HCT116 (cell line): Measurements from ENCODE around the gene ZNF324B. TPM values are rescaled to one million over a fixed set of nuclear protein-coding genes. Genes with fewer than 3 reads are reported as not detected.

Source experiments
- ATAC-seq: fragments of 200-7000 bp; cut with Tn5 transposase; 2 replicates; pipeline ENCODE4 v1.9.1; 2020; ENCODE audit warnings: mild to moderate bottlenecking, moderate library complexity
- BruUV-seq: library from RNA; stranded (reverse); fragments of 400-500 nt; replicated peaks from 2 replicates; lab custom pipeline; 2021; lab: Mats Ljungman, UMichigan
- CTCF ChIA-PET: fragments of 300-600 bp; sonication (Branson Sonifier 250); formaldehyde crosslinking; loops from one replicate; lab custom pipeline; 2021; ENCODE audit warnings: antibody characterized with exemption; lab: Charles Lee
- POLR2A ChIA-PET: fragments of 300-600, 350-600 bp; sonication (Branson Sonifier 250); formaldehyde crosslinking; loops from one replicate; lab custom pipeline; 2021; ENCODE audit warnings: antibody characterized with exemption; lab: Charles Lee
- RAD21 ChIA-PET, 2 experiments: fragments of 300-600 bp; sonication (Branson Sonifier 250); formaldehyde crosslinking; loops; one replicate each; lab custom pipeline; 2023; ENCODE audit warnings: low total read pairs in 2 of 2; ENCODE audit not compliant: uncharacterized antibody in 2 of 2, unreplicated experiment in 2 of 2, low non-redundant PET in 1 of 2; lab: Charles Lee
- DNase-seq: peaks from one replicate; pipeline ENCODE4 v3.0.0-alpha.2; 2010; ENCODE audit warnings: low read depth, low spot score
- H2AFZ ChIP-seq: fragments of 200-600 bp; shearing (Covaris generic), sonication (generic); 2 replicates; pipeline ENCODE4 v1.6.1; 2017; ENCODE audit warnings: low read depth, mixed run types, mixed read lengths, antibody characterized with exemption, low read length; ENCODE audit not compliant: poor library complexity, severe bottlenecking
- H3K27ac ChIP-seq: 2 replicates; pipeline ENCODE4 v1.5.1; 2012; ENCODE audit warnings: low read depth, low read length
- H3K27me3 ChIP-seq: fragments of 200-600 bp; sonication (generic); 2 replicates; pipeline ENCODE4 v1.6.1; 2016; ENCODE audit warnings: mixed run types, low read length, mixed read lengths; ENCODE audit not compliant: insufficient read depth
- H3K36me3 ChIP-seq, 2 experiments: fragments of 200-500 bp in 1 of 2; fragments of 200-600 bp in 1 of 2; sonication (Bioruptor generic) in 1 of 2; sonication (generic) in 1 of 2; 2 replicates each; pipeline versions ENCODE4 v1.5.1 to v1.6.1; 2014 to 2016; ENCODE audit warnings: low read length in 2 of 2, inconsistent platforms in 1 of 2, mixed read lengths in 1 of 2, mixed run types in 1 of 2; ENCODE audit not compliant: insufficient read depth in 2 of 2, control insufficient read depth in 1 of 2
- H3K4me1 ChIP-seq, 2 experiments: fragments of 200-600 bp in 1 of 2; sonication (generic) in 1 of 2; 2 replicates each; pipeline versions ENCODE4 v1.5.1 to v1.6.1; 2012 to 2017; ENCODE audit warnings: low read length in 2 of 2, inconsistent platforms in 1 of 2, mild to moderate bottlenecking in 1 of 2, mixed read lengths in 1 of 2, mixed run types in 1 of 2, moderate library complexity in 1 of 2; ENCODE audit not compliant: insufficient read depth in 2 of 2, control insufficient read depth in 1 of 2
- H3K4me2 ChIP-seq: fragments of 200-600 bp; sonication (generic); 2 replicates; pipeline ENCODE4 v1.6.1; 2017; ENCODE audit warnings: mixed run types, low read length, mixed read lengths
- H3K4me3 ChIP-seq, 2 experiments: fragments of 200-600 bp in 1 of 2; sonication (generic) in 1 of 2; replicated peaks in 1 of 2; 2 replicates each; pipeline ENCODE4 v1.5.1; 2011 to 2016; ENCODE audit warnings: low read length in 2 of 2, control low read depth in 1 of 2, low read depth in 1 of 2, mild to moderate bottlenecking in 1 of 2, mixed read lengths in 1 of 2, mixed run types in 1 of 2
- H3K79me2 ChIP-seq: fragments of 200-600 bp; sonication (generic); 2 replicates; pipeline ENCODE4 v1.6.1; 2017; ENCODE audit warnings: mild to moderate bottlenecking, mixed run types, low read length, moderate library complexity, mixed read lengths; ENCODE audit not compliant: insufficient read depth
- H3K9ac ChIP-seq: fragments of 200-600 bp; sonication (generic); 2 replicates; pipeline ENCODE4 v1.6.1; 2016; ENCODE audit warnings: low read length, mixed read lengths
- H3K9me2 ChIP-seq: fragments of 200-600 bp; sonication (generic), shearing (Covaris generic); 2 replicates; pipeline ENCODE4 v1.6.1; 2017; ENCODE audit warnings: mixed run types, mild to moderate bottlenecking, moderate library complexity; ENCODE audit not compliant: insufficient read depth
- H3K9me3 ChIP-seq, 2 experiments: fragments of 200-500 bp in 1 of 2; fragments of 200-600 bp in 1 of 2; sonication (Bioruptor generic) in 1 of 2; sonication (generic) in 1 of 2; 2 replicates each; pipeline ENCODE4 v1.6.1; 2014 to 2017; ENCODE audit warnings: low read length in 2 of 2, mixed read lengths in 2 of 2, inconsistent platforms in 1 of 2, low read depth in 1 of 2, mild to moderate bottlenecking in 1 of 2, mixed run types in 1 of 2, moderate library complexity in 1 of 2; ENCODE audit not compliant: control insufficient read depth in 1 of 2, insufficient read depth in 1 of 2
- H4K20me1 ChIP-seq: fragments of 200-600 bp; sonication (generic), shearing (Covaris generic); 2 replicates; pipeline ENCODE4 v1.6.1; 2017; ENCODE audit warnings: mixed run types, mild to moderate bottlenecking, moderate library complexity; ENCODE audit not compliant: insufficient read depth
- CBX3 ChIP-seq: IDR thresholded peaks from 2 replicates; pipeline ENCODE4 v1.6.1; 2012; ENCODE audit warnings: low read depth
- EZH2 ChIP-seq: fragments of 200-600 bp; sonication (generic); IDR thresholded peaks from 2 replicates; pipeline ENCODE4 v1.6.1; 2017; ENCODE audit warnings: antibody characterized with exemption, mixed run types
- EZH2phosphoT487 ChIP-seq: fragments of 200-600 bp; IDR thresholded peaks from 2 replicates; pipeline ENCODE4 v1.6.1; 2018; ENCODE audit warnings: antibody characterized with exemption, borderline replicate concordance
- POLR2A ChIP-seq: IDR thresholded peaks from 2 replicates; pipeline ENCODE4 v1.7.0; 2011; ENCODE audit warnings: borderline replicate concordance; ENCODE audit not compliant: insufficient read depth, insufficient read length; ENCODE audit errors: extremely low read depth
- POLR2AphosphoS5 ChIP-seq: IDR thresholded peaks from 2 replicates; pipeline ENCODE4 v1.6.1; 2011; ENCODE audit warnings: mild to moderate bottlenecking, low read depth, low read length, moderate library complexity
- RAD21 ChIP-seq: IDR thresholded peaks from 2 replicates; pipeline ENCODE4 v1.6.1; 2012; ENCODE audit warnings: low read depth, mild to moderate bottlenecking
- SIN3A ChIP-seq: IDR thresholded peaks from 2 replicates; pipeline ENCODE4 v1.6.1; 2012; ENCODE audit warnings: low read depth
- SP1 ChIP-seq: IDR thresholded peaks from 2 replicates; pipeline ENCODE4 v1.6.1; 2012; ENCODE audit warnings: low read depth
- SRF ChIP-seq: IDR thresholded peaks from 2 replicates; pipeline ENCODE4 v1.6.1; 2012; ENCODE audit warnings: low read depth
- ZFX ChIP-seq: fragments of 450-650 bp; IDR thresholded peaks from 2 replicates; pipeline ENCODE4 v1.6.1; 2017
- ZNF274 ChIP-seq: fragments of 200-500 bp; sonication (Bioruptor generic); IDR thresholded peaks from 2 replicates; pipeline ENCODE4 v1.6.1; 2014; ENCODE audit warnings: mild to moderate bottlenecking, low read depth, low read length, inconsistent platforms
- intact Hi-C: fragments of 100-400 bp; cut with micrococcal nuclease; formaldehyde crosslinking; loops from 2 replicates; pipeline ENCODE4 v1.10.0; 2022
- total RNA-seq: library from RNA; stranded (reverse); gene quantifications from one replicate; pipeline ENCODE4 v1.2.1, GENCODE V29; 2021; ENCODE audit not compliant: unreplicated experiment
- TF ChIP-seq, protein P1 (sequence below): IDR thresholded peaks from 2 replicates; pipeline ENCODE4 v1.6.1; 2012
- TF ChIP-seq, protein P2 (sequence below): IDR thresholded peaks from 2 replicates; pipeline ENCODE4 v1.6.1; 2011; ENCODE audit warnings: mild to moderate bottlenecking, low read length, moderate library complexity; ENCODE audit not compliant: insufficient replicate concordance; ENCODE audit errors: extremely low read depth
- TF ChIP-seq, protein P3 (sequence below): IDR thresholded peaks from 2 replicates; pipeline ENCODE4 v1.6.1; 2012; ENCODE audit warnings: low read depth
- TF ChIP-seq, protein P4 (sequence below), 3 experiments: fragments of 200-600 bp in 1 of 3; sonication (generic) in 1 of 3; IDR thresholded peaks in 2 of 3; conservative IDR thresholded peaks in 1 of 3; 2 replicates each; pipeline ENCODE4 v1.5.1; 2012 to 2017; ENCODE audit warnings: low read depth in 2 of 3, low read length in 2 of 3, antibody characterized with exemption in 1 of 3, borderline replicate concordance in 1 of 3, control low read depth in 1 of 3, mild to moderate bottlenecking in 1 of 3, mixed read lengths in 1 of 3, mixed run types in 1 of 3, moderate library complexity in 1 of 3; ENCODE audit not compliant: insufficient read depth in 1 of 3

The ZNF324B gene
- total RNA-seq, 1 experiment from 2014 or later, result 9.4 TPM

DNA sequence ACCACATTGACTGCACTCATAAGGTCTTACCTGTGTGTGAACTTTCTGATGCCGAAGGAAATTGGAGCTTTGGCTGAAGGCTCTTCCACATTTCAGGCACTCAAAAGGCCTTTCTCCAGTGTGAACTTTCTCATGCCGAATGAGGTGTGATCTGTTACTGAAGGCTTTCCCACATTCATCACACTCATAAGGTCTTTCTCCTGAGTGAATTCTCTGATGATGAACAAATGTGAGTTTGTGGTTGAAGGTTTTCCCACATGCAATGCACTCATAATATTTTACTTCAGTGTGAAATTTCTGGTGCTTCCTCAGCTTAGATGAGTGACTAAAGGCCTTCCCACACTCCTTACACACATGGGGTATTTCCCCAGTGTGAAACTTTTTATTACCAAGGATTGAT lies 17.2 kb upstream of the ZNF324B start:
- ChIA-PET CTCF (no interaction called here), POLR2A (no interaction called here), RAD21 (no interaction called here)
- ATAC-seq, result no peak
- Histone ChIP-seq H2AFZ (no peak overlapping the region), H3K4me1 (no peaks in the 10 kb centered on the region), H4K20me1 (no peaks in the 10 kb centered on the region), H3K36me3 (peaks cover 0 to 5% of the 10 kb centered on the region in 2 experiments; a peak in 1 of 4 replicates), H3K27me3 (no peaks in the 10 kb centered on the region), H3K79me2 (no peaks in the 10 kb centered on the region), H3K4me2 (no peak overlapping the region), H3K9ac (no peak overlapping the region), H3K27ac (no peak overlapping the region), H3K4me3 (no peak overlapping the region), H3K9me3 (peaks cover 15 to 36% of the 10 kb centered on the region in 2 experiments; a peak in 2 of 4 replicates), H3K9me2 (no peaks in the 10 kb centered on the region)
- no peak for DNase-seq
- no TSS peak for BruUV-seq
- TF ChIP-seq ZNF274 (no peak), ZFX (no peak), SP1 (no peak), POLR2A (no peak), EZH2 (no peak), POLR2AphosphoS5 (no peak), EZH2phosphoT487 (no peak), SRF (no peak), SIN3A (no peak), RAD21 (no peak), CBX3 (no peak)
- TF ChIP-seq, protein P1, sequence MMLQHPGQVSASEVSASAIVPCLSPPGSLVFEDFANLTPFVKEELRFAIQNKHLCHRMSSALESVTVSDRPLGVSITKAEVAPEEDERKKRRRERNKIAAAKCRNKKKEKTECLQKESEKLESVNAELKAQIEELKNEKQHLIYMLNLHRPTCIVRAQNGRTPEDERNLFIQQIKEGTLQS, result no peak
- TF ChIP-seq, protein P2, sequence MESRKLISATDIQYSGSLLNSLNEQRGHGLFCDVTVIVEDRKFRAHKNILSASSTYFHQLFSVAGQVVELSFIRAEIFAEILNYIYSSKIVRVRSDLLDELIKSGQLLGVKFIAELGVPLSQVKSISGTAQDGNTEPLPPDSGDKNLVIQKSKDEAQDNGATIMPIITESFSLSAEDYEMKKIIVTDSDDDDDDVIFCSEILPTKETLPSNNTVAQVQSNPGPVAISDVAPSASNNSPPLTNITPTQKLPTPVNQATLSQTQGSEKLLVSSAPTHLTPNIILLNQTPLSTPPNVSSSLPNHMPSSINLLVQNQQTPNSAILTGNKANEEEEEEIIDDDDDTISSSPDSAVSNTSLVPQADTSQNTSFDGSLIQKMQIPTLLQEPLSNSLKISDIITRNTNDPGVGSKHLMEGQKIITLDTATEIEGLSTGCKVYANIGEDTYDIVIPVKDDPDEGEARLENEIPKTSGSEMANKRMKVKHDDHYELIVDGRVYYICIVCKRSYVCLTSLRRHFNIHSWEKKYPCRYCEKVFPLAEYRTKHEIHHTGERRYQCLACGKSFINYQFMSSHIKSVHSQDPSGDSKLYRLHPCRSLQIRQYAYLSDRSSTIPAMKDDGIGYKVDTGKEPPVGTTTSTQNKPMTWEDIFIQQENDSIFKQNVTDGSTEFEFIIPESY, result no peak
- TF ChIP-seq, protein P3, sequence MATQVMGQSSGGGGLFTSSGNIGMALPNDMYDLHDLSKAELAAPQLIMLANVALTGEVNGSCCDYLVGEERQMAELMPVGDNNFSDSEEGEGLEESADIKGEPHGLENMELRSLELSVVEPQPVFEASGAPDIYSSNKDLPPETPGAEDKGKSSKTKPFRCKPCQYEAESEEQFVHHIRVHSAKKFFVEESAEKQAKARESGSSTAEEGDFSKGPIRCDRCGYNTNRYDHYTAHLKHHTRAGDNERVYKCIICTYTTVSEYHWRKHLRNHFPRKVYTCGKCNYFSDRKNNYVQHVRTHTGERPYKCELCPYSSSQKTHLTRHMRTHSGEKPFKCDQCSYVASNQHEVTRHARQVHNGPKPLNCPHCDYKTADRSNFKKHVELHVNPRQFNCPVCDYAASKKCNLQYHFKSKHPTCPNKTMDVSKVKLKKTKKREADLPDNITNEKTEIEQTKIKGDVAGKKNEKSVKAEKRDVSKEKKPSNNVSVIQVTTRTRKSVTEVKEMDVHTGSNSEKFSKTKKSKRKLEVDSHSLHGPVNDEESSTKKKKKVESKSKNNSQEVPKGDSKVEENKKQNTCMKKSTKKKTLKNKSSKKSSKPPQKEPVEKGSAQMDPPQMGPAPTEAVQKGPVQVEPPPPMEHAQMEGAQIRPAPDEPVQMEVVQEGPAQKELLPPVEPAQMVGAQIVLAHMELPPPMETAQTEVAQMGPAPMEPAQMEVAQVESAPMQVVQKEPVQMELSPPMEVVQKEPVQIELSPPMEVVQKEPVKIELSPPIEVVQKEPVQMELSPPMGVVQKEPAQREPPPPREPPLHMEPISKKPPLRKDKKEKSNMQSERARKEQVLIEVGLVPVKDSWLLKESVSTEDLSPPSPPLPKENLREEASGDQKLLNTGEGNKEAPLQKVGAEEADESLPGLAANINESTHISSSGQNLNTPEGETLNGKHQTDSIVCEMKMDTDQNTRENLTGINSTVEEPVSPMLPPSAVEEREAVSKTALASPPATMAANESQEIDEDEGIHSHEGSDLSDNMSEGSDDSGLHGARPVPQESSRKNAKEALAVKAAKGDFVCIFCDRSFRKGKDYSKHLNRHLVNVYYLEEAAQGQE, result no peak
- TF ChIP-seq, protein P4, sequence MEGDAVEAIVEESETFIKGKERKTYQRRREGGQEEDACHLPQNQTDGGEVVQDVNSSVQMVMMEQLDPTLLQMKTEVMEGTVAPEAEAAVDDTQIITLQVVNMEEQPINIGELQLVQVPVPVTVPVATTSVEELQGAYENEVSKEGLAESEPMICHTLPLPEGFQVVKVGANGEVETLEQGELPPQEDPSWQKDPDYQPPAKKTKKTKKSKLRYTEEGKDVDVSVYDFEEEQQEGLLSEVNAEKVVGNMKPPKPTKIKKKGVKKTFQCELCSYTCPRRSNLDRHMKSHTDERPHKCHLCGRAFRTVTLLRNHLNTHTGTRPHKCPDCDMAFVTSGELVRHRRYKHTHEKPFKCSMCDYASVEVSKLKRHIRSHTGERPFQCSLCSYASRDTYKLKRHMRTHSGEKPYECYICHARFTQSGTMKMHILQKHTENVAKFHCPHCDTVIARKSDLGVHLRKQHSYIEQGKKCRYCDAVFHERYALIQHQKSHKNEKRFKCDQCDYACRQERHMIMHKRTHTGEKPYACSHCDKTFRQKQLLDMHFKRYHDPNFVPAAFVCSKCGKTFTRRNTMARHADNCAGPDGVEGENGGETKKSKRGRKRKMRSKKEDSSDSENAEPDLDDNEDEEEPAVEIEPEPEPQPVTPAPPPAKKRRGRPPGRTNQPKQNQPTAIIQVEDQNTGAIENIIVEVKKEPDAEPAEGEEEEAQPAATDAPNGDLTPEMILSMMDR (IDR thresholded peaks at IDR 0.05 in 2 of 3, conservative IDR thresholded peaks at IDR 0.05 in 1 of 3; ENCODE audit: borderline replicate concordance in 1 of 3, insufficient read depth in 1 of 3, low read depth in 2 of 3, low read length in 2 of 3), result no peak
- intact Hi-C loops, result no loop called here
